Measurements from ENCODE around the gene NTF3.

Gene NTF3

DNA sequence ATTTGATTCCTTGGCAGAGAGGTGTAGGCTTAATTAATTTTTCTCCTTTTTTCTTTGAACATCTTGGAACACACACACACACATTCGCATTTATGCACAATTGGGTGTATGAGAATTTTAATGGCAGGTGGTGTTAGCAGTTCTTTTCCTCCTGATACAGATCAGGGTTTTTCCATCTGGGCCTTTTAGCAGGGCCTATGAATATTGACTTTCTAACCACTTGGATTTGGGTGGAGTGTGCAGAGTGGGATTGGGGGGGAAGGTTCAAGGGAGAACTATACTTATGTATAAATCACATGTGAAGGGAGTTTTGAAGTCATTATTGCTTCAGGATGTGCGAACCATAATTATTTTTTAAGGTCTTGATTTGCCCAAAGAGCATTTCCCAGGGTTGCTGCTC lies 28.9 kb downstream of the NTF3 start:
- Histone ChIP-seq H2BK120ac (ENCODE audit: insufficient read depth, low read length, poor library complexity) (no peak overlapping the region), H3K9ac (ENCODE audit: low read length) (no peak overlapping the region)
- no CpG with 5 or more reads among the region's 2 CpGs for WGBS (ENCODE audit: extremely low coverage, insufficient coverage, insufficient read length)

DNA sequence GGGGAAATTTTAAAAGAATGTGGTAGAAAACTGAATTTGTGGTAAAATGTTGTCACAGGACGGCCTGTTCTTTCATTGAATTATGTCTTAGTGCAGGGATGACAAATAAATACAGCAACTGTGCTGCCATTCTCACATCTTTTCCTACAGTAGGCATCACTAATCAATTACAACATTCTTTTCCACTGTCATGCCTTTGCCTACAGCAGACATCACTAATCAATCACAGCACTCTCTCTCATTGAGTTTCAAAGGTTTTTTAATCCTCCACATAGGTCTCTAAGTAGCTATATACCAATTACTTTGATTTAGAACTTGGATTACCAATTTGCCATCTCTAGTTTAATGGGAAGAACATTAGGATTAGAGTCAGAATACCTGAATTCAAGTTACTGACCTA lies 30.1 kb downstream of the NTF3 start:
- Histone ChIP-seq H3K4me3 (ENCODE audit: low read depth, low read length) (no peak overlapping the region), H3K79me2 (ENCODE audit: control insufficient read depth, insufficient read depth, low read length, poor library complexity) (no peaks in the 10 kb centered on the region), H3K27me3 (ENCODE audit: insufficient read depth, low read length) (no peaks in the 10 kb centered on the region), H3K27ac (ENCODE audit: low read depth, low read length) (no peak overlapping the region), H2AFZ (ENCODE audit: insufficient read depth, low read length, poor library complexity) (no peak overlapping the region), H2BK120ac (ENCODE audit: insufficient read depth, low read length, poor library complexity) (no peak overlapping the region), H3K18ac (ENCODE audit: low read length) (no peak overlapping the region), H4K8ac (ENCODE audit: low read depth, low read length) (no peak overlapping the region), H3K4ac (ENCODE audit: low read depth, low read length) (no peak overlapping the region), H3K9ac (ENCODE audit: low read length) (no peak overlapping the region), H3K14ac (ENCODE audit: low read length) (no peak overlapping the region), H2AK5ac (ENCODE audit: low read length) (no peak overlapping the region), H2BK12ac (ENCODE audit: low read length) (no peak overlapping the region), H4K12ac (ENCODE audit: low read depth, low read length) (no peak overlapping the region), H3K4me1 (ENCODE audit: control insufficient read depth in 1 of 2, insufficient read depth in 2 of 2, low read length in 2 of 2) (peaks cover 3 to 8% of the 10 kb centered on the region in 2 experiments), H3K9me3 (ENCODE audit: insufficient read depth, low read depth, low read length) (peaks cover 2% of the 10 kb centered on the region), H3K36me3 (ENCODE audit: control insufficient read depth in 1 of 2, insufficient read depth in 2 of 2, low read length in 2 of 2) (peaks cover 0 to 2% of the 10 kb centered on the region in 2 experiments), H3K23ac (ENCODE audit: low read length) (no peak overlapping the region), H2BK5ac (ENCODE audit: low read depth, low read length, poor library complexity) (no peak overlapping the region), H3K4me2 (ENCODE audit: low read length) (no peak overlapping the region), H3K79me1 (ENCODE audit: low read length) (peaks cover 3% of the 10 kb centered on the region), H4K91ac (ENCODE audit: low read depth, low read length) (no peak overlapping the region)
- WGBS (ENCODE audit: extremely low coverage, insufficient coverage, insufficient read length), result no CpG with 5 or more reads among the region's 1 CpG
- no peak for DNase-seq

More for the DNA sequence above, 28.9 kb downstream of the NTF3 start:
- no peak overlapping the region for H3K4me3 ChIP-seq (ENCODE audit: low read depth, low read length)
- no peak overlapping the region for H3K14ac ChIP-seq (ENCODE audit: low read length)
- no peak overlapping the region for H4K12ac ChIP-seq (ENCODE audit: low read depth, low read length)
- no peak overlapping the region for H4K8ac ChIP-seq (ENCODE audit: low read depth, low read length)
- no peak overlapping the region for H3K4me2 ChIP-seq (ENCODE audit: low read length)
- no peak overlapping the region for H4K91ac ChIP-seq (ENCODE audit: low read depth, low read length)
- peaks cover 0 to 2% of the 10 kb centered on the region in 2 experiments for H3K36me3 ChIP-seq (ENCODE audit: control insufficient read depth in 1 of 2, insufficient read depth in 2 of 2, low read length in 2 of 2)
- no peaks in the 10 kb centered on the region for H3K27me3 ChIP-seq (ENCODE audit: insufficient read depth, low read length)
- no peak overlapping the region for H3K23ac ChIP-seq (ENCODE audit: low read length)
- H3K18ac ChIP-seq (ENCODE audit: low read length), result no peak overlapping the region
- DNase-seq, result no peak
- no peak overlapping the region for H2BK5ac ChIP-seq (ENCODE audit: low read depth, low read length, poor library complexity)
- no peak overlapping the region for H2AK5ac ChIP-seq (ENCODE audit: low read length)
- H2BK12ac ChIP-seq (ENCODE audit: low read length), result no peak overlapping the region
- no peaks in the 10 kb centered on the region for H3K79me2 ChIP-seq (ENCODE audit: control insufficient read depth, insufficient read depth, low read length, poor library complexity)
- peaks cover 2% of the 10 kb centered on the region for H3K9me3 ChIP-seq (ENCODE audit: insufficient read depth, low read depth, low read length)
- no peak overlapping the region for H3K27ac ChIP-seq (ENCODE audit: low read depth, low read length)
- peaks cover 7 to 14% of the 10 kb centered on the region in 2 experiments for H3K4me1 ChIP-seq (ENCODE audit: control insufficient read depth in 1 of 2, insufficient read depth in 2 of 2, low read length in 2 of 2)
- H3K4ac ChIP-seq (ENCODE audit: low read depth, low read length), result no peak overlapping the region
- H2AFZ ChIP-seq (ENCODE audit: insufficient read depth, low read length, poor library complexity), result no peak overlapping the region
- peaks cover 7% of the 10 kb centered on the region for H3K79me1 ChIP-seq (ENCODE audit: low read length)

DNA sequence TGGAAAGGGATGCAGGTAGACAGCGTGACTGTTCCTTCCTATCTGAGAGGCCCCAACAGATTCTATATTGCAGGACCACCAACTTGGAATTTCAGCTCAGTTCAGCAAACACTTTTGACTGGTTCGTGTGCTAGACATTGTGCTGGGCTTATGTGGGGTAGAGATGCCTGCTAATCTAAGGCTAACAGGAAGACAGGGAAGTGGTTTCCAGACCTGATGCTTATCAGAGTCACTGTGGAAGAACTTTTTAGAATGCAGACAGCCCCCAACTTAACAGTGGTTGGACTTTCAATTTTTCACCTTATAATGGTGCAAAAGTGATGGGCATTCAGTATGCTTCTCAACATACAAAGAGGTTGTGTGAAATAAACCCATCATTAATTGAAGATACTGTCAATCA lies 32.2 kb downstream of the NTF3 start:
- no peak overlapping the region for H3K27ac ChIP-seq (ENCODE audit: low read depth, low read length)
- no peak overlapping the region for H2BK12ac ChIP-seq (ENCODE audit: low read length)
- no peak overlapping the region for H4K12ac ChIP-seq (ENCODE audit: low read depth, low read length)
- no peak overlapping the region for H2BK5ac ChIP-seq (ENCODE audit: low read depth, low read length, poor library complexity)
- peaks cover 0 to 2% of the 10 kb centered on the region in 2 experiments for H3K36me3 ChIP-seq (ENCODE audit: control insufficient read depth in 1 of 2, insufficient read depth in 2 of 2, low read length in 2 of 2)
- H3K18ac ChIP-seq (ENCODE audit: low read length), result no peak overlapping the region
- no peak overlapping the region for H3K4me2 ChIP-seq (ENCODE audit: low read length)
- no peaks in the 10 kb centered on the region for H3K79me1 ChIP-seq (ENCODE audit: low read length)
- no peaks in the 10 kb centered on the region for H3K79me2 ChIP-seq (ENCODE audit: control insufficient read depth, insufficient read depth, low read length, poor library complexity)
- no peak overlapping the region for H4K91ac ChIP-seq (ENCODE audit: low read depth, low read length)
- H2BK120ac ChIP-seq (ENCODE audit: insufficient read depth, low read length, poor library complexity), result no peak overlapping the region
- no peak overlapping the region for H3K4ac ChIP-seq (ENCODE audit: low read depth, low read length)
- no peak for DNase-seq
- H3K14ac ChIP-seq (ENCODE audit: low read length), result no peak overlapping the region
- no CpG with 5 or more reads among the region's 2 CpGs for WGBS (ENCODE audit: extremely low coverage, insufficient coverage, insufficient read length)
- no peak overlapping the region for H3K4me3 ChIP-seq (ENCODE audit: low read depth, low read length)
- H2AFZ ChIP-seq (ENCODE audit: insufficient read depth, low read length, poor library complexity), result no peak overlapping the region
- H2AK5ac ChIP-seq (ENCODE audit: low read length), result no peak overlapping the region
- no peak overlapping the region for H3K23ac ChIP-seq (ENCODE audit: low read length)
- peaks cover 0 to 4% of the 10 kb centered on the region in 2 experiments for H3K4me1 ChIP-seq (ENCODE audit: control insufficient read depth in 1 of 2, insufficient read depth in 2 of 2, low read length in 2 of 2)
- no peak overlapping the region for H4K8ac ChIP-seq (ENCODE audit: low read depth, low read length)
- H3K27me3 ChIP-seq (ENCODE audit: insufficient read depth, low read length), result no peaks in the 10 kb centered on the region
- no peak overlapping the region for H3K9ac ChIP-seq (ENCODE audit: low read length)
- H3K9me3 ChIP-seq (ENCODE audit: insufficient read depth, low read depth, low read length), result peaks cover 2% of the 10 kb centered on the region

DNA sequence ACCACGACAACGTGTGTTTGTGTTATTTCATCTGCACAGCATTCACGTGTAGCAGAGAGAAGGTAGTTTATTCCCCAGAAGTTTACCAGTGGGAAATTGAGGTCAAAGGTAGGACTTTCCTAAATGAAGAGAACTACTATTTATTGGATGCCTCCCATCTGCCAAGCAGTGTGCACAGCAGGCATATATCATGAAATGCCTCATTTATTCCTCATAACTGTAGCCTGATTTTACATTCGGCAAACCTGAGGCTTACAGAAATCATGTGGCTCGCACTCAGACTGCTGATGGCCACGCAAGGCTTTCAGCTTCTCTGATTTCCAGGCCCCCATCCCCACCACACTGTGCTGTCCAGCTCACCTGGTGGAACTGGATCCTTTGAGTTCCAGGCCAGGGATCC lies 33.5 kb downstream of the NTF3 start:
- Histone ChIP-seq H3K23ac (ENCODE audit: low read length) (no peak overlapping the region), H3K4me3 (ENCODE audit: low read depth, low read length) (no peak overlapping the region)
- no CpG with 5 or more reads among the region's 6 CpGs for WGBS (ENCODE audit: extremely low coverage, insufficient coverage, insufficient read length)

More for the DNA sequence above, 33.5 kb downstream of the NTF3 start:
- Histone ChIP-seq H2AFZ (ENCODE audit: insufficient read depth, low read length, poor library complexity) (no peak overlapping the region), H2BK120ac (ENCODE audit: insufficient read depth, low read length, poor library complexity) (no peak overlapping the region), H2BK12ac (ENCODE audit: low read length) (no peak overlapping the region), H4K12ac (ENCODE audit: low read depth, low read length) (no peak overlapping the region), H4K91ac (ENCODE audit: low read depth, low read length) (no peak overlapping the region), H3K4ac (ENCODE audit: low read depth, low read length) (no peak overlapping the region), H3K79me2 (ENCODE audit: control insufficient read depth, insufficient read depth, low read length, poor library complexity) (no peaks in the 10 kb centered on the region), H3K79me1 (ENCODE audit: low read length) (no peaks in the 10 kb centered on the region), H3K4me2 (ENCODE audit: low read length) (no peak overlapping the region), H3K9me3 (ENCODE audit: insufficient read depth, low read depth, low read length) (peaks cover 2% of the 10 kb centered on the region), H3K27ac (ENCODE audit: low read depth, low read length) (no peak overlapping the region), H2AK5ac (ENCODE audit: low read length) (no peak overlapping the region), H3K36me3 (ENCODE audit: control insufficient read depth in 1 of 2, insufficient read depth in 2 of 2, low read length in 2 of 2) (peaks cover 2% of the 10 kb centered on the region in 2 experiments), H3K18ac (ENCODE audit: low read length) (no peak overlapping the region), H3K9ac (ENCODE audit: low read length) (no peak overlapping the region), H2BK5ac (ENCODE audit: low read depth, low read length, poor library complexity) (no peak overlapping the region), H3K4me1 (ENCODE audit: control insufficient read depth in 1 of 2, insufficient read depth in 2 of 2, low read length in 2 of 2) (peaks cover 0 to 4% of the 10 kb centered on the region in 2 experiments), H4K8ac (ENCODE audit: low read depth, low read length) (no peak overlapping the region), H3K14ac (ENCODE audit: low read length) (no peak overlapping the region), H3K27me3 (ENCODE audit: insufficient read depth, low read length) (no peaks in the 10 kb centered on the region)
- DNase-seq, result no peak

All from trophoblast cell (in vitro differentiated cells and primary cell).